ENCODE measurements around the gene FAM204A. TPM values are rescaled to one million over a fixed set of nuclear protein-coding genes. Genes with fewer than 3 reads are reported as not detected.

The FAM204A gene
- total and polyA plus RNA-seq, 2 of the 13 experiments (the other 11 are each of a cell fraction or from before 2014, with no cell fraction given), result 9.2 to 61.0 TPM

GRCh38 chr10:118282670-118283069 lies 59.5 kb downstream of the FAM204A start (continued):
- TF ChIP-seq ZNF646 (CRISPR knock-in tag; IDR thresholded peaks at IDR 0.05), result peak; percentile 69; the same call in 1 of the 2 replicates
- no peak for TF ChIP-seq NCOA5 (CRISPR knock-in tag; IDR thresholded peaks at IDR 0.05)
- no peak for TF ChIP-seq ZNF281 (CRISPR knock-in tag; IDR thresholded peaks at IDR 0.05; ENCODE audit: borderline replicate concordance)
- no peak for TF ChIP-seq MED8 (CRISPR knock-in tag; IDR thresholded peaks at IDR 0.05; ENCODE audit: insufficient replicate concordance)
- no peak for TF ChIP-seq HCFC1 (IDR thresholded peaks at IDR 0.05; ENCODE audit: low read depth, low read length)
- no peak for TF ChIP-seq ZNF775 (CRISPR knock-in tag; IDR thresholded peaks at IDR 0.05; ENCODE audit: borderline replicate concordance)
- no peak for TF ChIP-seq GTF2F1 (IDR thresholded peaks at IDR 0.05; ENCODE audit: low read length)
